Activated CD8-positive, alpha-beta memory T cell treated with anti-CD3 and anti-CD28 coated beads, Interleukin-2, amount 50 U/mL, for 48 hours (primary cell): ENCODE results near the gene TLE3.

Experiments
- DNase-seq: peaks from one replicate; pipeline ENCODE4 v3.0.0-alpha.2; 2020

The TLE3 gene

GRCh38 chr15:69999392-70000085 is 98.2 kb downstream of the TLE3 start:
- no peak for DNase-seq

GRCh38 chr15:69998541-69999391 is 99.0 kb downstream of the TLE3 start:
- DNase-seq: no peak

GRCh38 chr15:69997813-69998212 is 99.9 kb downstream of the TLE3 start:
- no peak for DNase-seq
